ENCODE measurements around the gene CEP55. TPM values are rescaled to one million over a fixed set of nuclear protein-coding genes. Genes with fewer than 3 reads are reported as not detected.

Gene CEP55
- total RNA-seq, 1 donor from 2014 or later = 0.53 TPM

DNA sequence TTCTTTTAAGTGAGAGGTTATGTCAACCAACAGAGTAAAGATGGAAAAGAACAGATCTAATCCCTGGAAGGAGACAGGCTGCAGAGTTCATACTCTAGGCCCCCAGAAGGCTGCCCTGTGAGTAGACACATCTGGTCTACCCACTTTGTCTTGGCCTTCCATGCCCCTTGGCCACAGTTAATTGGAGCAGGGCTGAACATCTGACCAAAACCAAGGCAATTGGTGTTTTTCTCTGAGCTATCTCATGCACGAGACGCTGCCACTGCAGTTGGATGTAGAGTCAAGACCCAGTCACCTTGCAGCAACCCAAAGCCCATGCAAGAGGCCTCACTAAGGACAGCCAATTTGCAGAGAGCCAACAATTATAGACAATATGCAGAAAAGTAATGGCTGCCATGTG is 23.3 kb upstream of the CEP55 start:
- Histone ChIP-seq H3K27me3 (ENCODE audit: control insufficient read depth, insufficient read depth, low read length) (no peaks in the 10 kb centered on the region), H3K36me3 (ENCODE audit: control insufficient read depth, insufficient read depth, low read length) (peaks cover 8% of the 10 kb centered on the region), H3K4me3 (ENCODE audit: low read depth, low read length) (no peak overlapping the region)
- FAIRE-seq (no peak), DNase-seq (ENCODE audit: low read depth) (no peak)
- TF ChIP-seq, protein P1, sequence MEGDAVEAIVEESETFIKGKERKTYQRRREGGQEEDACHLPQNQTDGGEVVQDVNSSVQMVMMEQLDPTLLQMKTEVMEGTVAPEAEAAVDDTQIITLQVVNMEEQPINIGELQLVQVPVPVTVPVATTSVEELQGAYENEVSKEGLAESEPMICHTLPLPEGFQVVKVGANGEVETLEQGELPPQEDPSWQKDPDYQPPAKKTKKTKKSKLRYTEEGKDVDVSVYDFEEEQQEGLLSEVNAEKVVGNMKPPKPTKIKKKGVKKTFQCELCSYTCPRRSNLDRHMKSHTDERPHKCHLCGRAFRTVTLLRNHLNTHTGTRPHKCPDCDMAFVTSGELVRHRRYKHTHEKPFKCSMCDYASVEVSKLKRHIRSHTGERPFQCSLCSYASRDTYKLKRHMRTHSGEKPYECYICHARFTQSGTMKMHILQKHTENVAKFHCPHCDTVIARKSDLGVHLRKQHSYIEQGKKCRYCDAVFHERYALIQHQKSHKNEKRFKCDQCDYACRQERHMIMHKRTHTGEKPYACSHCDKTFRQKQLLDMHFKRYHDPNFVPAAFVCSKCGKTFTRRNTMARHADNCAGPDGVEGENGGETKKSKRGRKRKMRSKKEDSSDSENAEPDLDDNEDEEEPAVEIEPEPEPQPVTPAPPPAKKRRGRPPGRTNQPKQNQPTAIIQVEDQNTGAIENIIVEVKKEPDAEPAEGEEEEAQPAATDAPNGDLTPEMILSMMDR (IDR thresholded peaks at IDR 0.05; ENCODE audit: insufficient read depth, low read length, severe bottlenecking) = no peak

DNA sequence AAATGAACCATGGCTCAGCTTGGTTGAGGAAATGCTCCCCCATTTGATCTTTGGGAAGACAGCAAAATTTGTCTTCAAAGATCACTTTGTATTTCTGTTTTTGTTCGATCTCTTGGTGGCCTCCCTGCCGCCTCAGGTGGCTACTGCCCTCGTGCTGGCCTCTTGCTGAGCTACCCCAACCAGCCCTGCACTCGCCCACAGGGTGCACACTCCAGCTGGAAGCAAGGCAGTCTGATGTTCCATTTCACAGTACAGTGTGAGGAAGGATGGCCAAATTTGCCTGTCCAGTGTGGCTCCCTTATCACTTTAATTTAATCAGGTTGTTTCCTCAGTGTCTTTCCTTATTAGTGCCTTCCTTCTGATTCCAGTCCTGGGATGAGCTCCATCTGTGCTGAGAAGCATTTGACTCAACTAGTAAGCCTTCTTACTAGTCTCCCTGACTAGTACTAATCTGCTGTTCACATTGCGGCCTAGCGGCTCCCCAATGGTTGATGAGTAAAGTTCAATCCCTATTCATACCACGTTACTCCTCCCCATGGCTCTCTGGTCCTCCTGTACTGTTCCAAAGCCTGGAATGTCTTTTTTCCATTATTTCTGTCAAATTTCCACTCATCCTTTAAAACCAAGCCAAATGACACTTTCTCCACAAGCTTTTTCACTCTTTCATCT is 22.5 kb upstream of the CEP55 start:
- Histone ChIP-seq H3K4me3 (ENCODE audit: low read depth, low read length) (no peak overlapping the region), H3K36me3 (ENCODE audit: control insufficient read depth, insufficient read depth, low read length) (peaks cover 8% of the 10 kb centered on the region), H3K27me3 (ENCODE audit: control insufficient read depth, insufficient read depth, low read length) (no peaks in the 10 kb centered on the region)
- DNase-seq (ENCODE audit: low read depth) (no peak), FAIRE-seq (no peak)
- TF ChIP-seq, protein P1 (IDR thresholded peaks at IDR 0.05; ENCODE audit: insufficient read depth, low read length, severe bottlenecking) = no peak

DNA sequence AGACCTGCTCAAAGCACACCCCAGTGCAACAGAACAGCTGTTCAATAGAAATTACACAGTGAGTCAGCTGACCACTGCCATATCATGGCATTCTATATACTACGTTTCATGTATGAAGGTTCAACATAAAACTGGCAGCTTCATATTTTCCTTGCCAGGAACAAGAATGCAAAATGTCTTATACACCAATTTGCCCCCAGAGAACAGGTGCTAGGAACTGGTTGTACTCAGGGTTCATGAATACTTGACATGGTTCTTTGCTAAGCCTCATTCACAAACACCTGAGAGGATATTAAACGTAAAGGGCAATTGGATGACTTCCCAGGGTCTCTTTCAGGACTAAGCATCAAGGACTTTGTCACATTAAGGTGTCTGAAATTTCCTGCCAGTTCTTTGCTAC is 21.2 kb upstream of the CEP55 start:
- peaks cover 5% of the 10 kb centered on the region for H3K36me3 ChIP-seq (ENCODE audit: control insufficient read depth, insufficient read depth, low read length)
- no peaks in the 10 kb centered on the region for H3K27me3 ChIP-seq (ENCODE audit: control insufficient read depth, insufficient read depth, low read length)
- FAIRE-seq = no peak
- peak; percentile 44 for DNase-seq (ENCODE audit: low read depth)
- TF ChIP-seq, protein P1 (IDR thresholded peaks at IDR 0.05; ENCODE audit: insufficient read depth, low read length, severe bottlenecking) = no peak
- no peak overlapping the region for H3K4me3 ChIP-seq (ENCODE audit: low read depth, low read length)

DNA sequence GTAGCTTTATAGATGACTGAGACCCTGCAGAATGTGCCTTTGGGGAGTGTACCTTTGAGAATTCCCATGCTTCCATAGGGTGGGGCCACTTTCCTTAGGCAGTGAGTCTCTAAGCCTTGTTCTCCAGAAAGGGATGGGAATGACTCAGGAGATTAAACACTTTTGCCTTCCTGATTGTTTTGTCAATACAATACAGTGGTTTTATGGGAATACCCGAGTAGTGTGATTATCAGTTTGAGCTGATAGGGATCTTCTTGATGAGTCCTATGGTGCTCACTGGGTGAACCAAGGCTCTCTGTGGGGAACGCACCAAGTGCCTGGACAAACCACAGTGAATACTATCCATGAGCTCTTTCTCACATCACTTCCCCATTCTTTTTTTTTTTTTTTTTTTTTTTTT is 20.5 kb upstream of the CEP55 start:
- TF ChIP-seq, protein P1 (IDR thresholded peaks at IDR 0.05; ENCODE audit: insufficient read depth, low read length, severe bottlenecking) = no peak
- Histone ChIP-seq H3K36me3 (ENCODE audit: control insufficient read depth, insufficient read depth, low read length) (peaks cover 5% of the 10 kb centered on the region), H3K4me3 (ENCODE audit: low read depth, low read length) (no peak overlapping the region), H3K27me3 (ENCODE audit: control insufficient read depth, insufficient read depth, low read length) (no peaks in the 10 kb centered on the region)
- DNase-seq (ENCODE audit: low read depth) (peak; percentile 94), FAIRE-seq (no peak)

DNA sequence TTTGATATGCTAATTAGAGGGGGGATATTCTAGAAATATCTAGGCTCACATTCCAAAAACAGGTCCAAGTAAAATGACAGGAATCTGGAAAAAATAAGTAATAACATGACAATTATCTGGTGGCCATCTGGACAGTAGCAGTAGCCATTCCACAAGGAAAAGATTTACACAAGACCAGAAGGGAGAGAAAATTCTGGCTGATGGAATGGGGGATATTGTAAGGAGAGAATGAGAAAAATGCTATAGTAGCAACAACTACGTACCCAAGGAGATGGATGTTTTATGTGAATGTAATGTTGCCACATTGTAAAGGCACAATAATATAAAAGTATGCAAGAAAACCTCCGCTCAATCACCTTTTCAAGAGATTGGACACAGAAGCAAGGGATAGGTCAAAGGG is 19.7 kb upstream of the CEP55 start:
- no peak for FAIRE-seq
- Histone ChIP-seq H3K4me3 (ENCODE audit: low read depth, low read length) (no peak overlapping the region), H3K27me3 (ENCODE audit: control insufficient read depth, insufficient read depth, low read length) (no peaks in the 10 kb centered on the region), H3K36me3 (ENCODE audit: control insufficient read depth, insufficient read depth, low read length) (peaks cover 5% of the 10 kb centered on the region)
- DNase-seq (ENCODE audit: low read depth) = no peak
- TF ChIP-seq, protein P1 (IDR thresholded peaks at IDR 0.05; ENCODE audit: insufficient read depth, low read length, severe bottlenecking) = no peak

DNA sequence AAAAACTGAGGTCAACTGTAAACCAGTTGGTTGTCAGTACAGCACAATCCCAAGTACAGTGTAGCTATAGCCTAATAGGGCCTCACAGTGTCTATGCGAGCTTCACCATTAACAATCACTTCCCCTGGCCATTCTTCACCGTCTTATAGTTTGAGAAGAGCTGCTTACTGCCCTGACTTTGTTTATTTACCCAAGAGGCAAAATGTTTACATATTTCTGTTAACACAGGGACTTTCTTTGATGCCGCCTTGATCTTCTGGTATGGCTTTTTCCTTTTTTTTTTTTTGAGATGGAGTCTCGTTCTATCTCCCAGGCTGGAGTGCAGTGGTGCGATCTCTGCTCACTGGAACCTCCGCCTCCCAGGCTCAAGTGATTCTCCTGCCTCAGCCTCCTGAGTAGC is 17.5 kb upstream of the CEP55 start:
- TF ChIP-seq, protein P1 (IDR thresholded peaks at IDR 0.05; ENCODE audit: insufficient read depth, low read length, severe bottlenecking) = no peak
- H3K4me3 ChIP-seq (ENCODE audit: low read depth, low read length) = no peak overlapping the region
- peaks cover 2% of the 10 kb centered on the region for H3K36me3 ChIP-seq (ENCODE audit: control insufficient read depth, insufficient read depth, low read length)
- DNase-seq (ENCODE audit: low read depth) (no peak), FAIRE-seq (no peak)
- H3K27me3 ChIP-seq (ENCODE audit: control insufficient read depth, insufficient read depth, low read length) = no peaks in the 10 kb centered on the region

All from bronchial epithelial cell (primary cell).